GM23248 (cell line): ENCODE measurements around the gene LAMB2.

ENCODE experiments used
- EZH2 ChIP-seq: fragments of 200-600 bp; sonication (generic); IDR thresholded peaks from 2 replicates; pipeline ENCODE4 v1.6.1; 2018; ENCODE audit warnings: antibody characterized with exemption, mild to moderate bottlenecking; ENCODE audit not compliant: insufficient read depth, poor library complexity, severe bottlenecking
- EZH2phosphoT487 ChIP-seq: fragments of 200-600 bp; sonication (generic); IDR thresholded peaks from 2 replicates; pipeline ENCODE4 v1.6.1; 2018; ENCODE audit warnings: antibody characterized with exemption, moderate library complexity, mild to moderate bottlenecking, low read depth; ENCODE audit not compliant: insufficient read depth

- TF ChIP-seq EZH2phosphoT487 (no peak), EZH2 (no peak)
Observed at GRCh38 chr3:49120096-49120437, 12.8 kb downstream of the LAMB2 start.
